Ovary (tissue), 3 donors: Measurements from ENCODE around the gene SDF4.

Experiments
- CTCF ChIP-seq, 3 donors: fragments of 450-650 bp in 2 of 3; fragments of 200-600 bp in 1 of 3; IDR thresholded peaks; one replicate each; pipeline versions ENCODE4 v1.5.1 to v1.8.0; 2016 to 2022; ENCODE audit warnings: antibody characterized with exemption in 3 of 3, mild to moderate bottlenecking in 1 of 3
- EP300 ChIP-seq: sonication (generic); formaldehyde crosslinking; IDR thresholded peaks from one replicate; pipeline ENCODE4 v1.6.1; 2017; ENCODE audit warnings: antibody characterized with exemption
- POLR2A ChIP-seq: fragments of 450-650 bp; IDR thresholded peaks from one replicate; pipeline ENCODE4 v1.6.1; 2017; ENCODE audit warnings: antibody characterized with exemption, mild to moderate bottlenecking, moderate library complexity
- donor health status: DM: no; HTN: no; CAD: no.

DNA sequence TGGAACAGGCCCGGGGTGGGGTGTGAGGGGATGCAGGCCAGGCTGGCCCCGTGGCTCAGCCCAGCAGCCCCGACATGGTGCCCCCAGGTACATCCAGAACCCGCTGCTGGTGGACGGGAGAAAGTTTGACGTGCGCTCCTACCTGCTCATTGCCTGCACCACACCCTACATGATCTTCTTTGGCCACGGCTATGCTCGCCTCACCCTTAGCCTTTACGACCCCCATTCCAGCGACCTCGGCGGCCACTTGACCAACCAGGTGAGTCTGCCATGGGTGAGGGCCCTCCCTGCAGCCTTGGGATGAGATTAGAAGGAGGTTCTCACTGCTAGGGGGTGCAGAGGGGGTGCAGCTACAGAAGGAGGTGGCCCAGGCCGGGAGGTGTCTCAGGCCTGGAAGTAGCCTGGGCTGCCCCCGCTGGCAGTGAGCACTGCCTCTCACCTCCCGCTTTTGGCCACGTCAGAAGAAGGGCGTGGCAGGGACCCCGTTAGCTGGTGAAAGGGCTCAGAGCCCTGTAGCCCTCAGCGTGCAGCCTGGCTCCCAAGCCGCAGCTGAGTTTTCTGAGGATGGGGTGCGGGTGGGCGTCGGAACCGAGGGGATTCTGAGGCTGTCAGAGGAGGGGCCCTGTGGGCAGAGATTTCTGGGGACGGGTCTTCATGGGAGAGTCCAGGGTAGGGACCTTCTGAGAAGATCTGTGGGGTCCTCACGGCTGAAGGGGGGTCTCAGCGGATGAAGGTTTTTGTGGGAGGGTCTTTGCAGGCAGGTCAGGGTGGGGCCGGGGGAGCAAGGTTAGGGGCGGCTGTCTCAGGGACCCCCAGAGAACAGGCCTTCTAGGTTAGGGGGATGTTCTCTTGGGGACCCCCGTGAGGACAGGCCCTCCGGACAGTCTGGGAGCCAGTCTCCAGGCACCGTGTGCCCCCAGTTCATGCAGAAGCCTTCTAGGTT, 47.7 kb downstream of the SDF4 start:
- TF ChIP-seq EP300 (no peak), POLR2A (no peak), CTCF (IDR thresholded peaks at IDR 0.05) (no peak)
